Esophagus muscularis mucosa (tissue), 4 donors: ENCODE data around the gene APBB1. TPM values are rescaled to one million over a fixed set of nuclear protein-coding genes. Genes with fewer than 3 reads are reported as not detected.

ENCODE experiments used
- DNase-seq: peaks from one replicate; pipeline ENCODE4 v3.0.0-alpha.2; 2017; ENCODE audit errors: extremely low spot score
- H3K27ac ChIP-seq, 4 donors: fragments of 200-600 bp; sonication (generic); replicated peaks in 1 of 4; 1 replicate in 3 of 4; 2 replicates in 1 of 4; pipeline ENCODE4 v1.5.1; 2016 to 2019; ENCODE audit warnings: mild to moderate bottlenecking in 1 of 4
- H3K27me3 ChIP-seq, 4 donors: fragments of 200-600 bp; sonication (generic); one replicate each; pipeline versions ENCODE4 v1.5.1 to v1.6.0; 2016 to 2019
- H3K36me3 ChIP-seq, 4 donors: fragments of 200-600 bp; sonication (generic); one replicate each; pipeline ENCODE4 v1.5.1; 2016 to 2019
- H3K4me1 ChIP-seq, 4 donors: fragments of 200-600 bp; sonication (generic); one replicate each; pipeline ENCODE4 v1.5.1; 2016 to 2019
- H3K4me3 ChIP-seq, 4 donors: fragments of 200-600 bp; sonication (generic); 1 replicate in 2 of 4; 2 replicates in 2 of 4; pipeline ENCODE4 v1.5.1; 2016 to 2019; ENCODE audit warnings: mild to moderate bottlenecking in 4 of 4, moderate library complexity in 1 of 4
- H3K9me3 ChIP-seq, 4 donors: fragments of 200-600 bp; sonication (generic); 1 replicate in 3 of 4; 2 replicates in 1 of 4; pipeline ENCODE4 v1.5.1; 2016 to 2019
- EP300 ChIP-seq: sonication (generic); formaldehyde crosslinking; IDR thresholded peaks from one replicate; pipeline ENCODE4 v1.6.1; 2017; ENCODE audit warnings: antibody characterized with exemption
- POLR2A ChIP-seq: fragments of 450-650 bp; IDR thresholded peaks from one replicate; pipeline ENCODE4 v1.6.1; 2017; ENCODE audit warnings: antibody characterized with exemption, moderate library complexity, mild to moderate bottlenecking, low read depth
- POLR2AphosphoS5 ChIP-seq, 2 donors: sonication (generic); formaldehyde crosslinking; IDR thresholded peaks; one replicate each; pipeline ENCODE4 v1.6.1; 2017; ENCODE audit warnings: antibody characterized with exemption in 2 of 2
- WGBS: methylation state at CpG from one replicate; pipeline ENCODE4 v1.1.5; 2018; 5-methylcytosine and 5-hydroxymethylcytosine counted together
- intact Hi-C: fragments of 100-400 bp; cut with DNase I; formaldehyde crosslinking; loops from one replicate; pipeline ENCODE4 v1.15.1; 2023
- total RNA-seq, 4 donors: library from RNA; depleted of rRNA; stranded (reverse); fragments of >200 nt; gene quantifications; one replicate each; pipeline versions ENCODE4 v1.1.0 to v1.2.1, GENCODE V29; 2016
- TF ChIP-seq, protein P1 (sequence below), 3 experiments: fragments of 200-600 bp in 2 of 3; fragments of 450-650 bp in 1 of 3; sonication (generic) in 2 of 3; IDR thresholded peaks; one replicate each; pipeline ENCODE4 v1.5.1; 2017 to 2019; ENCODE audit warnings: antibody characterized with exemption in 3 of 3, mild to moderate bottlenecking in 2 of 3, moderate library complexity in 1 of 3

Gene APBB1
- total RNA-seq, 4 donors from 2014 or later: 63.1 to 166 (median 109) TPM

DNA sequence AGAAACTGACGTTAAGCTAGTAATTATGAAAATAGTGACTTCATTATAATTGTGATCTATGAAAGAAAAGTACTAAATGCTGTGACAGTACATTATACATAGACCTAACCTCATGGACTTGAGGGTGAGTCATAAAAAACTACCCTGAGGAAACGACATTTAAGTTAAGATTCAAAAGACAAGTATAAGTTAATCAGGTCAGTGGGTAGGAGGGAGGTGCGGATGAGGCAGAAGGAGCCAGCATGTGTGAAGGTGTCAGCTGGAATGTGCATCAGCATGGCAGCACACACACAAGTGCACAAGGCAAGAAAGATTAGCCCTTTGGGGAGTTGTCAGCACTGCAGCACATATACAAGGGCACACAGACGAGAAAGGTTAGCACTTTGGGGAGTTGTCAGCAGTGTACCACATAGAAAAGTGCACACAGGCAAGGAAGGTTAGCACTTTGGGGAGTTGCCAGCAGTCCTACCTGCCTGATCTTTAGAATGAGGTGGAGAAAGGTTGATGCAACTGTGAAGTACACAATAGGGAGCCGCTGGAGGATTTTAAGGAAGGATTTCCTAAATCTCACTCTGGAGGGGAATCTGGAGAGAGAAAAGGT, 67.0 kb downstream of the APBB1 start:
- Histone ChIP-seq H3K4me1 (peaks cover 5 to 16% (median 10%) of the 10 kb centered on the region in 4 donors), H3K9me3 (no peaks in the 10 kb centered on the region), H3K27me3 (no peaks in the 10 kb centered on the region), H3K36me3 (no peaks in the 10 kb centered on the region), H3K4me3 (no peak overlapping the region), H3K27ac (no peak overlapping the region)
- WGBS: 68% methylated on average over 5 of the region's 5 CpGs
- no peak for DNase-seq
- TF ChIP-seq EP300 (no peak), POLR2AphosphoS5 (IDR thresholded peaks at IDR 0.05) (no peak), POLR2A (no peak)
- TF ChIP-seq, protein P1, sequence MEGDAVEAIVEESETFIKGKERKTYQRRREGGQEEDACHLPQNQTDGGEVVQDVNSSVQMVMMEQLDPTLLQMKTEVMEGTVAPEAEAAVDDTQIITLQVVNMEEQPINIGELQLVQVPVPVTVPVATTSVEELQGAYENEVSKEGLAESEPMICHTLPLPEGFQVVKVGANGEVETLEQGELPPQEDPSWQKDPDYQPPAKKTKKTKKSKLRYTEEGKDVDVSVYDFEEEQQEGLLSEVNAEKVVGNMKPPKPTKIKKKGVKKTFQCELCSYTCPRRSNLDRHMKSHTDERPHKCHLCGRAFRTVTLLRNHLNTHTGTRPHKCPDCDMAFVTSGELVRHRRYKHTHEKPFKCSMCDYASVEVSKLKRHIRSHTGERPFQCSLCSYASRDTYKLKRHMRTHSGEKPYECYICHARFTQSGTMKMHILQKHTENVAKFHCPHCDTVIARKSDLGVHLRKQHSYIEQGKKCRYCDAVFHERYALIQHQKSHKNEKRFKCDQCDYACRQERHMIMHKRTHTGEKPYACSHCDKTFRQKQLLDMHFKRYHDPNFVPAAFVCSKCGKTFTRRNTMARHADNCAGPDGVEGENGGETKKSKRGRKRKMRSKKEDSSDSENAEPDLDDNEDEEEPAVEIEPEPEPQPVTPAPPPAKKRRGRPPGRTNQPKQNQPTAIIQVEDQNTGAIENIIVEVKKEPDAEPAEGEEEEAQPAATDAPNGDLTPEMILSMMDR (IDR thresholded peaks at IDR 0.05): no peak
- intact Hi-C loops: loop anchor here (5.0 kb wide), 2 partner anchors 35 to 55 kb away; no protein-coding TSS in a partner anchor

DNA sequence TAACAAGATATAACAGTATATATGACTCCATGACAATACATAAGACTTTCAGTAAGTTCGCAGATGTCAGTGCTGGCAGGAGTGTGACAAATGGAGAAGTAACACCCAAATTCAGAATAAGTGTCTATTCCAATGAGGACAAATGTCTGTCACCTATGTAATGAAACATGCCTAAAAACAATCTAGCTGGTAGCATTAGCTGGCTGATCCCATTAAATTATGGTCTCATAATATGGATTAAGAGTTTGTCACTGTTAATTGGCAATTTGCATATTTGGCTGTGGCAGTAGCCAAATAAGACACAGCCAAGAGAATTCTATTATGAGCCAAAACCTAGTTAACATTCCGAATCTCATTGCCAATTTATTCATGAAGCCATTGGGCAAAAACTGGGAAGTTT, 68.4 kb downstream of the APBB1 start:
- WGBS: 78% methylated on average over 2 of the region's 2 CpGs
- TF ChIP-seq POLR2AphosphoS5 (IDR thresholded peaks at IDR 0.05) (no peak), POLR2A (no peak), EP300 (no peak)
- TF ChIP-seq, protein P1 (IDR thresholded peaks at IDR 0.05): no peak
- H3K9me3 ChIP-seq: no peaks in the 10 kb centered on the region
- H3K36me3 ChIP-seq: peaks cover 0 to 11% (median 0%) of the 10 kb centered on the region in 4 donors
- no peak for DNase-seq
- H3K4me1 ChIP-seq: peaks cover 0 to 6% (median 3%) of the 10 kb centered on the region in 4 donors
- no peak overlapping the region for H3K4me3 ChIP-seq
- H3K27me3 ChIP-seq: no peaks in the 10 kb centered on the region
- intact Hi-C loops: loop anchor here (5.0 kb wide), 2 partner anchors 33 to 53 kb away; no protein-coding TSS in a partner anchor
- H3K27ac ChIP-seq: no peak overlapping the region

DNA sequence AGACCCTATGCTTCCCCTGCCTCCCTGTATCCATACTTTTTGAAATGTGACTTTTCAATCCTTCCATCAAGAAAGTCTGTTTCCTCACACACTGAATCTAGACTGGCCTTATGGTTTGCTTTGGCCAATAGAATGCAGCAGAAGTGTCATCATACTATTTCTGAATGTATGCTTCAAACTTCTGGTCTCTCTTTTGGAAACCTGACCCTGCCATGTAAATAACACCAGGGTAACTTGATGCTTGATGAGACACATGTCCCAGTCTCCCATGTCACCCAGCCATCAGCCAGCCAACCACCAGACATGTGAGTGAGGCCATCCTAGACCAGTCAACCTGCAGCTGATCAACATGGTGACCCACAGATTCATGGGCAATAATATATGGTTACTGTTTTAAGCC, 68.9 kb downstream of the APBB1 start:
- Histone ChIP-seq H3K4me1 (peaks cover 0 to 6% (median 3%) of the 10 kb centered on the region in 4 donors), H3K27ac (no peak overlapping the region), H3K27me3 (no peaks in the 10 kb centered on the region), H3K4me3 (no peak overlapping the region), H3K9me3 (no peaks in the 10 kb centered on the region), H3K36me3 (peaks cover 0 to 13% (median 0%) of the 10 kb centered on the region in 4 donors)
- TF ChIP-seq, protein P1 (IDR thresholded peaks at IDR 0.05): no peak
- no peak for TF ChIP-seq EP300
- TF ChIP-seq POLR2AphosphoS5 (IDR thresholded peaks at IDR 0.05): no peak
- TF ChIP-seq POLR2A: no peak
- intact Hi-C loops: loop anchor here (5.0 kb wide), 2 partner anchors 33 to 53 kb away; no protein-coding TSS in a partner anchor
- no peak for DNase-seq

DNA sequence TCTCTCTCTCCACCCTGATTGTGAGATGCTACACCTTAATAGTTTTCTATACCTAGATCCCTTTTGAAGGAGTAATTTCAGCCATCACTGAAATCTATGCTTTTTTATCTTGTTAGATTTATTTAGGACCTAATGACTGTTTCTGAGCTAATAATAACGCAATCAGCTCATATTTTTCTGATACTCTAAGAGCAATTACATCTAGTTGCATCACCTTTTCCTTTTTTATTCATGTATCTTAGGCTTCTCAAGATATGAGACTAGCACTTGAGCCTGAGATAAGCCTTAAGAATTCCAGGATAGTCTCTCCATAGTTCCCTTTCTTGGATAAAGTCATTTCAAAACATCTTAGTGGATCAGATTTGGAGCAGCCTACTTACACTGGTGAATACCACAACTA, 73.5 kb downstream of the APBB1 start:
- Histone ChIP-seq H3K4me1 (no peaks in the 10 kb centered on the region), H3K36me3 (peaks cover 0 to 25% (median 2%) of the 10 kb centered on the region in 4 donors), H3K4me3 (no peak overlapping the region), H3K27ac (no peak overlapping the region), H3K9me3 (no peaks in the 10 kb centered on the region), H3K27me3 (no peaks in the 10 kb centered on the region)
- TF ChIP-seq, protein P1 (IDR thresholded peaks at IDR 0.05): no peak
- TF ChIP-seq EP300: no peak
- no peak for TF ChIP-seq POLR2A
- no peak for TF ChIP-seq POLR2AphosphoS5 (IDR thresholded peaks at IDR 0.05)
- no peak for DNase-seq
- WGBS: 93% methylated on average over 1 of the region's 1 CpG
- intact Hi-C loops: no loop called here

Other genes with a start within 250 kb of the APBB1 start
- gene OR52B2, start 248.8 kb downstream of the APBB1 start, total RNA-seq: not detected
- gene OR52W1, start 219.9 kb downstream of the APBB1 start, total RNA-seq: not detected
- gene C11orf42, start 213.5 kb downstream of the APBB1 start, total RNA-seq: not detected
- 10 to 100 TPM; 22.6 to 39.3 (median 30.1) TPM for gene FHIP1B, start 184.5 kb downstream of the APBB1 start, total RNA-seq
- not detected for gene CNGA4, start 180.0 kb downstream of the APBB1 start, total RNA-seq
- not detected for gene CCKBR, start 159.3 kb downstream of the APBB1 start, total RNA-seq
- 100 to 1,000 TPM; 172 to 298 (median 264) TPM for gene CAVIN3, start 98.6 kb downstream of the APBB1 start, total RNA-seq
- gene SMPD1, start 28.6 kb downstream of the APBB1 start, total RNA-seq: 10 to 100 TPM; 28.2 to 37.9 (median 30.8) TPM
- gene HPX, start 21.9 kb upstream of the APBB1 start, total RNA-seq: 1 to 10 TPM in 1 of 4 donors, under 1 TPM in 3; 0.50 to 1.2 (median 0.69) TPM
- gene TRIM3, start 54.8 kb upstream of the APBB1 start, total RNA-seq: 10 to 100 TPM; 26.6 to 47.6 (median 35.3) TPM
- gene ARFIP2, start 62.2 kb upstream of the APBB1 start, total RNA-seq: 10 to 100 TPM; 43.9 to 51.2 (median 48.6) TPM
- gene TIMM10B, start 62.4 kb upstream of the APBB1 start, total RNA-seq: 10 to 100 TPM; 41.1 to 45.1 (median 42.7) TPM
- gene DNHD1, start 78.2 kb upstream of the APBB1 start, total RNA-seq: 10 to 100 TPM in 1 of 4 donors, 1 to 10 TPM in 3; 6.1 to 14.5 (median 7.0) TPM
- gene RRP8, start 184.5 kb upstream of the APBB1 start, total RNA-seq: 10 to 100 TPM; 12.4 to 34.0 (median 27.0) TPM
- 100 to 1,000 TPM; 481 to 652 (median 606) TPM for gene ILK, start 184.7 kb upstream of the APBB1 start, total RNA-seq
- 10 to 100 TPM; 24.2 to 51.1 (median 43.4) TPM for gene TAF10, start 193.1 kb upstream of the APBB1 start, total RNA-seq
- gene TPP1, start 200.3 kb upstream of the APBB1 start, total RNA-seq: 10 to 100 TPM; 44.4 to 71.5 (median 54.9) TPM
- 10 to 100 TPM; 27.0 to 60.9 (median 34.0) TPM for gene DCHS1, start 236.7 kb upstream of the APBB1 start, total RNA-seq